A549 (cell line): ENCODE results near the gene MYO7A. TPM values are rescaled to one million over a fixed set of nuclear protein-coding genes. Genes with fewer than 3 reads are reported as not detected.

Experiments
- ATAC-seq, 2 experiments: fragments of 200-7000 bp in 1 of 2; fragments of >200 bp in 1 of 2; cut with Nextera tagmentation in 1 of 2; cut with Tn5 transposase in 1 of 2; 3 replicates each; pipeline versions ENCODE4 v1.8.0 to v1.9.1; 2018 to 2020; ENCODE audit warnings: mild to moderate bottlenecking in 1 of 2, moderate library complexity in 1 of 2
- CTCF ChIA-PET: fragments of 300-600 bp; sonication (Branson Sonifier 250); formaldehyde crosslinking; extraction: SDS; loops from one replicate; lab custom pipeline; 2021; ENCODE audit warnings: antibody characterized with exemption, inconsistent platforms; lab: Yijun Ruan, JAX
- POLR2A ChIA-PET: fragments of 350-600 bp; formaldehyde crosslinking; extraction: SDS; loops from one replicate; lab custom pipeline; 2021; ENCODE audit warnings: antibody characterized with exemption, inconsistent platforms; lab: Yijun Ruan, JAX
- DNase-seq, 2 experiments: peaks; one replicate each; pipeline versions ENCODE4 v3.0.0 to v3.0.0-alpha.2; 2011 to 2016; ENCODE audit warnings: low read depth in 1 of 2, low spot score in 1 of 2
- FAIRE-seq: peaks from 2 replicates; lab custom pipeline; 2011; peaks lifted over from hg19 to GRCh38; lab: Jason Lieb, UNC
- H3K27ac ChIP-seq, 2 experiments: fragments of >200 bp; sonication (Bioruptor Twin); formaldehyde crosslinking; 3 replicates each; pipeline ENCODE4 v1.5.1; 2016 to 2017
- H3K4me1 ChIP-seq: fragments of >200 bp; sonication (Bioruptor Twin); formaldehyde crosslinking; 3 replicates; pipeline ENCODE4 v1.6.1; 2016
- H3K4me2 ChIP-seq: fragments of >200 bp; sonication (Bioruptor Twin); formaldehyde crosslinking; 3 replicates; pipeline ENCODE4 v1.6.1; 2016
- H3K4me3 ChIP-seq: fragments of >200 bp; sonication (Bioruptor Twin); formaldehyde crosslinking; 3 replicates; pipeline ENCODE4 v1.5.1; 2016
- H3K9me3 ChIP-seq: fragments of >200 bp; sonication (Bioruptor Twin); formaldehyde crosslinking; 3 replicates; pipeline ENCODE4 v1.6.1; 2016
- BHLHE40 ChIP-seq: IDR thresholded peaks from 2 replicates; pipeline ENCODE4 v1.6.1; 2012; ENCODE audit warnings: low read depth, low read length, inconsistent platforms
- CBX2 ChIP-seq: fragments of 200-600 bp; sonication (generic); IDR thresholded peaks from 2 replicates; pipeline ENCODE4 v1.6.1; 2016; ENCODE audit warnings: low read depth, mild to moderate bottlenecking, borderline replicate concordance
- CTCF ChIP-seq: fragments of >200 bp; sonication (Bioruptor Twin); formaldehyde crosslinking; IDR thresholded peaks from 3 replicates; pipeline ENCODE4 v1.5.1; 2016
- EP300 ChIP-seq, 2 experiments: fragments of >200 bp; sonication (Bioruptor Twin); formaldehyde crosslinking; IDR thresholded peaks; 2 replicates in 1 of 2; 3 replicates in 1 of 2; pipeline ENCODE4 v1.6.1; 2016 to 2017
- FOXS1 ChIP-seq: fragments of 250-450 bp; sonication (Bioruptor Pico); IDR thresholded peaks from 2 replicates; pipeline ENCODE4 v1.5.0; 2020; ENCODE audit warnings: mild to moderate bottlenecking, moderate library complexity
- HES2 ChIP-seq: fragments of >200 bp; sonication (Bioruptor Twin); formaldehyde crosslinking; IDR thresholded peaks from 2 replicates; pipeline ENCODE4 v1.6.1; 2016
- HOXB5 ChIP-seq: fragments of 250-450 bp; sonication (Bioruptor Pico); IDR thresholded peaks from 2 replicates; pipeline ENCODE4 v1.5.0; 2020; ENCODE audit warnings: mild to moderate bottlenecking, moderate library complexity
- JUN ChIP-seq, 2 experiments: fragments of >200 bp; sonication (Bioruptor Twin); formaldehyde crosslinking; IDR thresholded peaks; 2 replicates in 1 of 2; 3 replicates in 1 of 2; pipeline ENCODE4 v1.6.1; 2016 to 2017
- MAX ChIP-seq: IDR thresholded peaks from 2 replicates; pipeline ENCODE4 v1.6.1; 2012
- POLR2A ChIP-seq: IDR thresholded peaks from 2 replicates; pipeline ENCODE4 v1.6.1; 2012; ENCODE audit warnings: mild to moderate bottlenecking, low read length
- RAD21 ChIP-seq, 2 experiments: fragments of >200 bp in 1 of 2; sonication (Bioruptor Twin) in 1 of 2; formaldehyde crosslinking in 1 of 2; IDR thresholded peaks in 1 of 2; conservative IDR thresholded peaks in 1 of 2; 2 replicates in 1 of 2; 3 replicates in 1 of 2; pipeline ENCODE4 v1.6.1; 2012 to 2018; ENCODE audit warnings: inconsistent platforms in 1 of 2
- SMC3 ChIP-seq: fragments of >200 bp; sonication (Bioruptor Twin); formaldehyde crosslinking; IDR thresholded peaks from 3 replicates; pipeline ENCODE4 v1.6.1; 2018; ENCODE audit warnings: inconsistent platforms
- SREBF2 ChIP-seq: fragments of 450-650 bp; IDR thresholded peaks from 2 replicates; pipeline ENCODE4 v1.6.1; 2014; ENCODE audit warnings: mild to moderate bottlenecking, moderate library complexity
- TFCP2L1 ChIP-seq: fragments of 250-450 bp; sonication (Bioruptor Pico); IDR thresholded peaks from 2 replicates; pipeline ENCODE4 v1.5.0; 2021; ENCODE audit warnings: mild to moderate bottlenecking
- ZNF302 ChIP-seq: fragments of 250-450 bp; sonication (Bioruptor Pico); IDR thresholded peaks from 2 replicates; pipeline ENCODE4 v1.9.0; 2021; ENCODE audit warnings: inconsistent platforms, mild to moderate bottlenecking, moderate library complexity
- WGBS: methylation state at CpG from one replicate; pipeline ENCODE4 v1.1.6; 2017; ENCODE audit errors: missing lambda C conversion rate; 5-methylcytosine and 5-hydroxymethylcytosine counted together
- polyA plus RNA-seq, 4 experiments: library from polyadenylated mRNA; depleted of rRNA in 3 of 4; stranded (reverse); fragments of >200 nt; fragmentation: RNase III in 1 of 4; extraction: RNeasy Plus Mini Kit Qiagen cat#74134 plus additional on column Dnase treatment in 1 of 4; gene quantifications; 2 replicates in 3 of 4; 3 replicates in 1 of 4; pipeline ENCODE4 v1.2.3, GENCODE V29; 2011 to 2017

MYO7A gene
- polyA plus RNA-seq, 2 of the 4 experiments (the other 2 are of a cell fraction): 1.7 to 2.1 TPM

- Histone ChIP-seq H3K27ac (no peak overlapping the region), H3K4me3 (no peak overlapping the region)
- TF ChIP-seq HOXB5 (CRISPR knock-in tag) (no peak), SMC3 (peak; percentile 34; the same call in 2 of the 3 replicates), RAD21 (conservative IDR thresholded peaks at IDR 0.05 in 1 of 2, IDR thresholded peaks at IDR 0.05 in 1 of 2) (peak in 1 of 2 experiments; percentile 21; a peak in 2 of 5 replicates), CBX2 (no peak), FOXS1 (CRISPR knock-in tag) (no peak), CTCF (peak; percentile 48), BHLHE40 (no peak)
- TF ChIP-seq, all 56 proteins: peak for 3
- POLR2A ChIA-PET: no interaction called here
- Histone ChIP-seq H3K9me3 (no peaks in the 10 kb centered on the region), H3K4me1 (peaks cover 6% of the 10 kb centered on the region), H3K4me2 (no peak overlapping the region)
- peak; percentile 56 to 57 for DNase-seq
- WGBS: 79% methylated on average over 5 of the region's 5 CpGs
- CTCF ChIA-PET: interaction anchor here (0.6 to 23.6 kb wide), 12 partner anchors 9 to 457 kb away, joined by 3 to 290 read pairs (median 4); no protein-coding TSS in a partner anchor
- ATAC-seq: peak; percentile 27 to 75; a peak in 4 of 6 replicates
- FAIRE-seq: no peak
Observed at GRCh38 chr11:77101043-77101537, 27.0 kb upstream of the MYO7A start.

GRCh38 chr11:77102246-77103210, 25.5 kb upstream of the MYO7A start, which contains the start of gene OMP:
OMP (plus strand) TSS chr11:77102840; CDS start chr11:77102840, 0 bp downstream.
- FAIRE-seq (no peak), ATAC-seq (no peak), DNase-seq (no peak)
- ChIA-PET CTCF (interaction anchor here (1.1 to 23.6 kb wide), 9 partner anchors 11 to 456 kb away, joined by 3 to 290 read pairs (median 4); partner anchors contain the start of gene MYO7A), POLR2A (no interaction called here)
- TF ChIP-seq JUN (IDR thresholded peaks at IDR 0.05) (no peak), TFCP2L1 (CRISPR knock-in tag) (no peak)
- H3K4me1 ChIP-seq: peaks cover 21% of the 10 kb centered on the region
- no peak within 1 kb of the TSS for H3K4me2 ChIP-seq
- H3K9me3 ChIP-seq: no peaks in the 10 kb centered on the region
- no peak within 1 kb of the TSS for H3K27ac ChIP-seq
- no peak within 1 kb of the TSS for H3K4me3 ChIP-seq
- WGBS: 91% methylated on average over 30 of the region's 37 CpGs

GRCh38 chr11:77103319-77103718, 24.7 kb upstream of the MYO7A start:
- H3K4me1 ChIP-seq: peaks cover 29% of the 10 kb centered on the region
- CTCF ChIA-PET: interaction anchor here (0.7 to 23.6 kb wide), 6 partner anchors 10 to 185 kb away, joined by 3 to 290 read pairs (median 8); partner anchors contain the start of gene MYO7A
- FAIRE-seq (no peak), ATAC-seq (no peak), DNase-seq (no peak)
- no peak overlapping the region for H3K27ac ChIP-seq
- POLR2A ChIA-PET: no interaction called here
- no peak overlapping the region for H3K4me3 ChIP-seq
- H3K4me2 ChIP-seq: no peak overlapping the region
- TF ChIP-seq SREBF2: no peak
- no peak for TF ChIP-seq RAD21 (conservative IDR thresholded peaks at IDR 0.05 in 1 of 2, IDR thresholded peaks at IDR 0.05 in 1 of 2)
- no peak for TF ChIP-seq HES2
- TF ChIP-seq MAX: no peak
- no peak for TF ChIP-seq POLR2A
- TF ChIP-seq ZNF302 (CRISPR knock-in tag): no peak
- TF ChIP-seq EP300 (IDR thresholded peaks at IDR 0.05): no peak
- TF ChIP-seq FOXS1 (CRISPR knock-in tag): no peak
- H3K9me3 ChIP-seq: no peaks in the 10 kb centered on the region
- 49% methylated on average over 2 of the region's 2 CpGs for WGBS
